ENCODE results near the gene CDH23.

DNA sequence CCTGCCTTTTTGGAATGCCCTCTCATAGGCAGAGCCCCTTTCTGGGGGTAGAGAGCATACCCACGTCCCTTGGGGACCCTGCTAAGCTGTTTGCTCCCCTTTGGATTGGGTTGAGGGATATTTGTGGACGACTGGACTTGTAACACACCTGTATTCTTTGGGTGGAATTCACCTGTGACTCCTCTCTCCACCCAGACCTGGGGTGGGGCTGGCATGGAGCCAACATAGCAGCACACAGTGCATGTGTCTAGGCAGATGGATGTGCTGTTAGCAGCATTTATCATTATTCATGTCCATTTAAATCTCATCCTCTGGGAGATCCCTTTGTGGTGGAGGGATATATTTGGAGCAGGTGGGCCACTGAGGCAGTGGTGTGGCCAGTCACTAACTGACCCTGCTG, 51.0 kb downstream of the CDH23 start:
- no peak for TF ChIP-seq EZH2phosphoT487 (IDR thresholded peaks at IDR 0.05; ENCODE audit: low read depth, severe bottlenecking, unreplicated experiment)
- TF ChIP-seq CTCF (IDR thresholded peaks at IDR 0.05; ENCODE audit: poor library complexity) = no peak
